ENCODE measurements around the gene MOV10. TPM values are rescaled to one million over a fixed set of nuclear protein-coding genes. Genes with fewer than 3 reads are reported as not detected.
A peak's percentile ranks its signal among the peaks of the same experiment; 100 is the strongest.

Gene MOV10
- total and polyA plus RNA-seq, 9 of the 15 experiments (the other 6 are each of a cell fraction or from before 2014, with no cell fraction given) = 16.7 to 105 (median 49.5) TPM

DNA sequence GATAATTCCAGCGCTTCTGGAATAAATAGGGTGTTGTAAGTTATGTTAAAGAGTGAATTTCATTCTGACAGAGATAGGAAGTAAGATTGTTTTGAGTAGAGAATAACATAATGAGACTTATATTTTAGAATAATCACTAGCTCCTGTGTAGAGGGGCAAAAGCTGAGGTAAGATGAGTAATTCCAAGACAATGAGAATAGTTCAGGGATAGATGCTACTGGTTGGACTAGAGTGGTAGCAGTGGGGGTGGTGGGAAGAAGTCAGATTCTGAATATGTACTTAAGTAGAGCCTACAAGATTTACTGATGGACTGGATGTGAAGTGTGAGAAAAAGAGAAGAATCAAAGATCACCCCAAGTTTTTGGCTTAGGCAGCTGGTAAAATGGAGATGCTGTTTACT, 23.3 kb upstream of the MOV10 start:
- in situ Hi-C loops (cut with MboI) = no loop called here
- DNase-seq (ENCODE audit: extremely low read depth in 1 of 4, low spot score in 3 of 4) = no peak
- ChIA-PET CTCF (ENCODE audit: low intra/inter-chr PET ratio) (no interaction called here), POLR2A (interaction anchor here (1.2 to 7.0 kb wide), 5 partner anchors 10 to 22 kb away, joined by 3 to 48 read pairs (median 5); partner anchors contain the start of gene MOV10)
- Histone ChIP-seq H3K4me3 (no peak overlapping the region), H3K9ac (ENCODE audit: insufficient read depth in 1 of 2, low read depth in 2 of 2, low read length in 2 of 2) (no peak overlapping the region), H4K20me1 (replicated peaks; ENCODE audit: control insufficient read depth, insufficient read depth, low read length) (no peaks in the 10 kb centered on the region), H3K36me3 (ENCODE audit: control insufficient read depth, insufficient read depth, low read length) (peaks cover 96% of the 10 kb centered on the region), H3K4me1 (replicated peaks in 1 of 2; ENCODE audit: control insufficient read depth in 2 of 2, insufficient read depth in 2 of 2, low read length in 2 of 2) (no peaks in the 10 kb centered on the region), H2AFZ (ENCODE audit: low read depth, low read length) (no peak overlapping the region), H3K27ac (ENCODE audit: extremely low read depth, low read depth, low read length) (no peak overlapping the region), H3K27me3 (ENCODE audit: control insufficient read depth in 2 of 2, insufficient read depth in 2 of 2, low read length in 2 of 2) (no peaks in the 10 kb centered on the region), H3K79me2 (ENCODE audit: control insufficient read depth, insufficient read depth, low read length) (peaks cover 63% of the 10 kb centered on the region), H3K4me2 (ENCODE audit: insufficient read depth, low read length) (no peak overlapping the region), H3K9me1 (ENCODE audit: control insufficient read depth, insufficient read depth, low read length) (peaks cover under 1% of the 10 kb centered on the region), H3K9me3 (replicated peaks; ENCODE audit: control insufficient read depth, insufficient read depth, low read depth, low read length) (no peaks in the 10 kb centered on the region)
- TSS peak; percentile 24 for BruUV-seq (replicated peaks)
- intact Hi-C loops (cut with micrococcal nuclease) = no loop called here
- TF ChIP-seq, protein P1, sequence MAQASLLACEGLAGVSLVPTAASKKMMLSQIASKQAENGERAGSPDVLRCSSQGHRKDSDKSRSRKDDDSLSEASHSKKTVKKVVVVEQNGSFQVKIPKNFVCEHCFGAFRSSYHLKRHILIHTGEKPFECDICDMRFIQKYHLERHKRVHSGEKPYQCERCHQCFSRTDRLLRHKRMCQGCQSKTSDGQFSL (CRISPR knock-in tag; IDR thresholded peaks at IDR 0.05) = no peak
- TF ChIP-seq, protein P1 (tag; IDR thresholded peaks at IDR 0.05) = no peak
- TF ChIP-seq, protein P2, sequence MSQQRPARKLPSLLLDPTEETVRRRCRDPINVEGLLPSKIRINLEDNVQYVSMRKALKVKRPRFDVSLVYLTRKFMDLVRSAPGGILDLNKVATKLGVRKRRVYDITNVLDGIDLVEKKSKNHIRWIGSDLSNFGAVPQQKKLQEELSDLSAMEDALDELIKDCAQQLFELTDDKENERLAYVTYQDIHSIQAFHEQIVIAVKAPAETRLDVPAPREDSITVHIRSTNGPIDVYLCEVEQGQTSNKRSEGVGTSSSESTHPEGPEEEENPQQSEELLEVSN (IDR thresholded peaks at IDR 0.05; ENCODE audit: borderline replicate concordance in 1 of 2, extremely low read depth in 1 of 2, insufficient read depth in 1 of 2, insufficient read length in 1 of 2, low read depth in 1 of 2, low read length in 1 of 2, poor library complexity in 1 of 2, severe bottlenecking in 1 of 2) = no peak
- TF ChIP-seq POLR2G (IDR thresholded peaks at IDR 0.05; ENCODE audit: low read depth, low read length) (no peak), CHD4 (IDR thresholded peaks at IDR 0.05; ENCODE audit: insufficient read depth, insufficient replicate concordance, low read depth, low read length, poor library complexity, severe bottlenecking) (no peak), LARP7 (IDR thresholded peaks at IDR 0.05) (no peak), ZNF830 (CRISPR knock-in tag; IDR thresholded peaks at IDR 0.05) (no peak), SMC3 (conservative IDR thresholded peaks at IDR 0.05; ENCODE audit: insufficient read depth, low read depth, low read length) (no peak)
- TF ChIP-seq, protein P3, sequence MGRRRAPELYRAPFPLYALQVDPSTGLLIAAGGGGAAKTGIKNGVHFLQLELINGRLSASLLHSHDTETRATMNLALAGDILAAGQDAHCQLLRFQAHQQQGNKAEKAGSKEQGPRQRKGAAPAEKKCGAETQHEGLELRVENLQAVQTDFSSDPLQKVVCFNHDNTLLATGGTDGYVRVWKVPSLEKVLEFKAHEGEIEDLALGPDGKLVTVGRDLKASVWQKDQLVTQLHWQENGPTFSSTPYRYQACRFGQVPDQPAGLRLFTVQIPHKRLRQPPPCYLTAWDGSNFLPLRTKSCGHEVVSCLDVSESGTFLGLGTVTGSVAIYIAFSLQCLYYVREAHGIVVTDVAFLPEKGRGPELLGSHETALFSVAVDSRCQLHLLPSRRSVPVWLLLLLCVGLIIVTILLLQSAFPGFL (CRISPR knock-in tag; IDR thresholded peaks at IDR 0.05) = no peak
- WGBS (ENCODE audit: insufficient coverage, low coverage, missing lambda C conversion rate) = 100% methylated on average over 1 of the region's 1 CpG
- no peak for ATAC-seq
- FAIRE-seq = no peak
